Glutamatergic neuron (in vitro differentiated cells): ENCODE measurements around the gene MORC3. TPM values are rescaled to one million over a fixed set of nuclear protein-coding genes. Genes with fewer than 3 reads are reported as not detected.

Source experiments
- DNase-seq: peaks from one replicate; pipeline ENCODE4 v3.0.0; 2022
- H3K27ac Mint-ChIP-seq: one replicate; pipeline ENCODE4 v1.8.0; 2020; ENCODE audit warnings: mild to moderate bottlenecking, mixed read lengths, inconsistent platforms; ENCODE audit not compliant: unreplicated experiment
- H3K27me3 Mint-ChIP-seq: one replicate; pipeline ENCODE4 v1.8.0; 2020; ENCODE audit warnings: mild to moderate bottlenecking, moderate library complexity, mixed read lengths, inconsistent platforms; ENCODE audit not compliant: unreplicated experiment
- H3K36me3 Mint-ChIP-seq: one replicate; pipeline ENCODE4 v1.8.0; 2020; ENCODE audit warnings: mild to moderate bottlenecking, mixed read lengths, inconsistent platforms; ENCODE audit not compliant: unreplicated experiment
- H3K4me1 Mint-ChIP-seq: one replicate; pipeline ENCODE4 v1.8.0; 2020; ENCODE audit warnings: mild to moderate bottlenecking, low read depth, mixed read lengths, inconsistent platforms; ENCODE audit not compliant: unreplicated experiment
- H3K4me3 Mint-ChIP-seq: one replicate; pipeline ENCODE4 v1.8.0; 2020; ENCODE audit warnings: mild to moderate bottlenecking, mixed read lengths, inconsistent platforms; ENCODE audit not compliant: unreplicated experiment
- H3K9me3 Mint-ChIP-seq: one replicate; pipeline ENCODE4 v1.8.0; 2020; ENCODE audit warnings: mild to moderate bottlenecking, moderate library complexity, mixed read lengths, inconsistent platforms; ENCODE audit not compliant: unreplicated experiment
- CTCF ChIP-seq: fragments of 200-600 bp; sonication (generic); IDR thresholded peaks from one replicate; pipeline ENCODE4 v1.5.0; 2021; ENCODE audit not compliant: partially characterized antibody, unreplicated experiment
- total RNA-seq: library from RNA; stranded (reverse); fragmentation: NEBNext Ultra II Directional; extraction: Animal tissue kit (Norgen Biotek cat#: 25700); gene quantifications from one replicate; pipeline ENCODE4 v1.2.1, GENCODE V29; 2021; ENCODE audit not compliant: unreplicated experiment

MORC3 gene
- total RNA-seq, 1 donor from 2014 or later: 34.7 TPM

GRCh38 chr21:36354918-36355680 is 35.1 kb downstream of the MORC3 start:
- H3K36me3 Mint-ChIP-seq: no peaks in the 10 kb centered on the region
- H3K4me1 Mint-ChIP-seq: no peaks in the 10 kb centered on the region
- H3K27ac Mint-ChIP-seq: no peak overlapping the region
- H3K4me3 Mint-ChIP-seq: no peak overlapping the region
- no peaks in the 10 kb centered on the region for H3K9me3 Mint-ChIP-seq
- DNase-seq: no peak
- no peak for TF ChIP-seq CTCF
- no peaks in the 10 kb centered on the region for H3K27me3 Mint-ChIP-seq

GRCh38 chr21:36355868-36356267 is 35.9 kb downstream of the MORC3 start:
- Mint-ChIP-seq H3K4me3 (no peak overlapping the region), H3K9me3 (no peaks in the 10 kb centered on the region), H3K27ac (no peak overlapping the region), H3K4me1 (no peaks in the 10 kb centered on the region), H3K27me3 (no peaks in the 10 kb centered on the region), H3K36me3 (peaks cover 5% of the 10 kb centered on the region)
- no peak for DNase-seq
- TF ChIP-seq CTCF: no peak

- no peak for DNase-seq
- H3K27ac Mint-ChIP-seq: no peak overlapping the region
- no peak overlapping the region for H3K4me3 Mint-ChIP-seq
- H3K4me1 Mint-ChIP-seq: no peaks in the 10 kb centered on the region
- no peaks in the 10 kb centered on the region for H3K9me3 Mint-ChIP-seq
- H3K27me3 Mint-ChIP-seq: no peaks in the 10 kb centered on the region
- no peak for TF ChIP-seq CTCF
- H3K36me3 Mint-ChIP-seq: peaks cover 5% of the 10 kb centered on the region
These were observed 39.2 kb downstream of the MORC3 start for GRCh38 chr21:36359185-36359584.

- Mint-ChIP-seq H3K4me1 (no peaks in the 10 kb centered on the region), H3K9me3 (peaks cover 2% of the 10 kb centered on the region), H3K36me3 (no peaks in the 10 kb centered on the region), H3K27me3 (peaks cover 1% of the 10 kb centered on the region), H3K27ac (no peak overlapping the region), H3K4me3 (no peak overlapping the region)
- no peak for DNase-seq
- no peak for TF ChIP-seq CTCF
These were observed 49.2 kb downstream of the MORC3 start for GRCh38 chr21:36369064-36369685.

GRCh38 chr21:36375994-36376393 is 56.0 kb downstream of the MORC3 start:
- no peaks in the 10 kb centered on the region for H3K27me3 Mint-ChIP-seq
- no peaks in the 10 kb centered on the region for H3K36me3 Mint-ChIP-seq
- peaks cover 7% of the 10 kb centered on the region for H3K4me1 Mint-ChIP-seq
- H3K27ac Mint-ChIP-seq: no peak overlapping the region
- no peak for TF ChIP-seq CTCF
- no peak overlapping the region for H3K4me3 Mint-ChIP-seq
- no peaks in the 10 kb centered on the region for H3K9me3 Mint-ChIP-seq
- no peak for DNase-seq
